GM19324 (cell line): ENCODE results near the gene VMP1.
A peak's percentile ranks its signal among the peaks of the same experiment; 100 is the strongest.

Experiments used
- ATAC-seq: cut with Tn5 transposase; IDR thresholded peaks from one replicate; pipeline ENCODE4 v1.9.1; 2021; ENCODE audit warnings: mild to moderate bottlenecking, moderate library complexity; ENCODE audit not compliant: unreplicated experiment, low FRiP score

Gene VMP1

GRCh38 chr17:59707149-59707970 is at the start of gene VMP1, which contains the start of gene PTRH2:
TSS of gene VMP1 (plus strand) at chr17:59707654. CDS start at chr17:59731447, 23,793 bp downstream.
TSS of gene PTRH2 (minus strand) at chr17:59707430. CDS start at chr17:59697978, 9,452 bp downstream.
- ATAC-seq, result peak; percentile 95

GRCh38 chr17:59666235-59666634 is 41.2 kb upstream of the VMP1 start:
- ATAC-seq, result no peak

- no peak for ATAC-seq
Measured at GRCh38 chr17:59668816-59669215, 38.6 kb upstream of the VMP1 start.

GRCh38 chr17:59669411-59669810 is 38.0 kb upstream of the VMP1 start:
- no peak for ATAC-seq

- no peak for ATAC-seq
Measured at GRCh38 chr17:59669944-59670343, 37.5 kb upstream of the VMP1 start.

- ATAC-seq, result no peak
Measured at GRCh38 chr17:59671386-59671785, 36.1 kb upstream of the VMP1 start.

- no peak for ATAC-seq
Measured at GRCh38 chr17:59675231-59675630, 32.2 kb upstream of the VMP1 start.

- ATAC-seq, result no peak
Measured at GRCh38 chr17:59676716-59677115, 30.7 kb upstream of the VMP1 start.

- no peak for ATAC-seq
Measured at GRCh38 chr17:59678918-59679317, 28.5 kb upstream of the VMP1 start.

- ATAC-seq, result no peak
Measured at GRCh38 chr17:59680314-59680713, 27.1 kb upstream of the VMP1 start.

GRCh38 chr17:59683283-59683682 is 24.2 kb upstream of the VMP1 start:
- ATAC-seq, result no peak

GRCh38 chr17:59684967-59685366 is 22.5 kb upstream of the VMP1 start:
- no peak for ATAC-seq

GRCh38 chr17:59688008-59688407 is 19.4 kb upstream of the VMP1 start:
- ATAC-seq, result no peak

GRCh38 chr17:59688496-59688895 is 19.0 kb upstream of the VMP1 start:
- ATAC-seq, result no peak

- no peak for ATAC-seq
Measured at GRCh38 chr17:59693582-59693981, 13.9 kb upstream of the VMP1 start.

- ATAC-seq, result no peak
Measured at GRCh38 chr17:59694344-59694743, 13.1 kb upstream of the VMP1 start.

- ATAC-seq, result no peak
Measured at GRCh38 chr17:59695945-59696681, 11.3 kb upstream of the VMP1 start.

- ATAC-seq, result no peak
Measured at GRCh38 chr17:59696682-59697277, 10.7 kb upstream of the VMP1 start.

- ATAC-seq, result no peak
Measured at GRCh38 chr17:59698143-59698542, 9.3 kb upstream of the VMP1 start.

GRCh38 chr17:59699218-59699617 is 8.2 kb upstream of the VMP1 start:
- ATAC-seq, result no peak

GRCh38 chr17:59699786-59700185 is 7.7 kb upstream of the VMP1 start:
- no peak for ATAC-seq
